ENCODE data around the gene NMT1.

DNA sequence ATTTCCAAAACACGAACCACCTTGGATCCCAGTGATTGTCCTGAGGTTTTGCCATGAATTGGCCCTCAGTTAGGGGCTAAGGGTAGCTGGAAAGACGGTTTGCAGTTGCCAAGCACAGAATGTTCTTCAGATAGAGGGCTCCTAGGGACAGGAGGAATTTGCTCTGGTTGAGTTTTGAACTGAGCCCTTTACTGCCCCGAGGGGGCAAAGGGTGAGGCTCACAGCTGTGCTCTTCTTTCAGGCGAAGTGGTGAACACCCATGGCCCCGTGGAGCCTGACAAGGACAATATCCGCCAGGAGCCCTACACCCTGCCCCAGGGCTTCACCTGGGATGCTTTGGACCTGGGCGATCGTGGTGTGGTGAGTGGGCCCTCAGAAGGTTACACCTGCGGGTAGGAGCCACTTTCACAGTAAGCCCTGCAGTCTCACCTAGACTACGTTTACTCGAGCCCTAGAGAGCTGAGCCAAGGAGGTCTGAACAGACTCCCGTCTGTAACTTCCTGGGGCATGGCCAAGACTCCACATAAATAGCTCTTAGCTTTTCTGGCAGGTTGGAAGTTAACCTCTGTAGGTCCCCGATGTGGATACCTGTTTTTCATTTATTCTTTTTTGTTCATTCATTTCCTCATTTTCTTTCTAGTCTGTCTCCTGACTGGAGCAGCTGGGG, 32.5 kb downstream of the NMT1 start:
- TF ChIP-seq EZH2 (IDR thresholded peaks at IDR 0.05) (no peak), POLR2AphosphoS5 (IDR thresholded peaks at IDR 0.05; ENCODE audit: borderline replicate concordance, low read depth, low read length) (no peak)
